Effector memory CD4-positive, alpha-beta T cell (primary cell): ENCODE results near the gene KRT7.

ENCODE experiments used
- DNase-seq, 3 donors: peaks; one replicate each; pipeline ENCODE4 v3.0.0-alpha.2; 2020
- H3K27ac ChIP-seq: 2 replicates; pipeline ENCODE4 v1.7.0; 2013; ENCODE audit warnings: mild to moderate bottlenecking, low read length, moderate library complexity; ENCODE audit not compliant: insufficient read depth, poor library complexity, severe bottlenecking
- H3K27me3 ChIP-seq: replicated peaks from 2 replicates; pipeline ENCODE4 v1.7.0; 2013; ENCODE audit warnings: mild to moderate bottlenecking, low read length; ENCODE audit not compliant: insufficient read depth, control insufficient read depth, poor library complexity, severe bottlenecking
- H3K36me3 ChIP-seq: 2 replicates; pipeline ENCODE4 v1.7.0; 2013; ENCODE audit warnings: mild to moderate bottlenecking, low read length, moderate library complexity; ENCODE audit not compliant: control insufficient read depth, insufficient read depth
- H3K4me1 ChIP-seq: 2 replicates; pipeline ENCODE4 v1.7.0; 2013; ENCODE audit warnings: low read length, mild to moderate bottlenecking; ENCODE audit not compliant: control insufficient read depth, insufficient read depth, poor library complexity, severe bottlenecking
- H3K4me3 ChIP-seq: 2 replicates; pipeline ENCODE4 v1.7.0; 2013; ENCODE audit warnings: low read length, low read depth, mild to moderate bottlenecking; ENCODE audit not compliant: insufficient read depth, poor library complexity, severe bottlenecking
- H3K9me3 ChIP-seq: 2 replicates; pipeline ENCODE4 v1.7.0; 2013; ENCODE audit warnings: mild to moderate bottlenecking, low read length, moderate library complexity; ENCODE audit not compliant: control insufficient read depth

KRT7 gene

DNA sequence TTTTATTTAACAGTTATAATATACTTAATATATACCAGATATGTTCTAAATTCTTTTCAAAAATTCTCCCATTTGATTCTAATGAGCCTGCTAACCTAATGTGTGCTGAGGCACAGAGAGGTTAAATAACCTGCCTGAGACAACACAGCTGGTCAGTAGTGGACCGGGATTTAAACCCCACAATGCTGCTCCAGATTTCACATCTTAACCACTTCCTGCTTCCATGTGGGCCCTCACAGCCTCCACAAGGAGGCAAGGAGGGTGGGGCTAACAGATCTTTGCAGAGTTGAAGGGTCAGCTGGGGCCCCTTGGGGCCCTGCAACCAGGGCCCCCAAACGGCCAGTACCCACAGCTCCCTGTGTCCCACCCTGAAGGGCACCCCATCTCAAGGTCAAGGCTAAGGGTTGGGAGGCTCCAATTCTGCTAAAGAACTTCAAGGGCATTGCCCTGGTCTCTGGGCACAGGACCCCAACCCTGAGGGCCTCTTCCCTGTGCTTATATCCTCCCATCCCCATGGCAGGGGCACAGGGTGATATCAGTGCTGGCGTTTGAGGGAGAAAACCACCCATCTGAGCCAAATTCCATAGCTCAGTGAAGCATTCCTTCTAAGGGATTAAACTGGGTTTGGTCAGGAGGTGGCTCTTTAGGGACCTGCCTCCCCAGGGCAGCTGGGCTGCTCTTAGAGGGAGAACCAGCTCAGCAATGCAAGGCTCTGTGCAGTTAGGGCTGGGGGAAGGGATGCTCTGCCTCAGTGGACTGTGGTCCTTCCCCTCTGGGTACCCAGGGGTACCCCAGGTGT lies 43.5 kb upstream of the KRT7 start:
- DNase-seq = no peak
- Histone ChIP-seq H3K27me3 (no peaks in the 10 kb centered on the region), H3K4me1 (no peaks in the 10 kb centered on the region), H3K27ac (no peak overlapping the region), H3K4me3 (no peak overlapping the region), H3K36me3 (no peaks in the 10 kb centered on the region), H3K9me3 (no peaks in the 10 kb centered on the region)

- no peaks in the 10 kb centered on the region for H3K27me3 ChIP-seq
- no peaks in the 10 kb centered on the region for H3K36me3 ChIP-seq
- no peak overlapping the region for H3K27ac ChIP-seq
- no peaks in the 10 kb centered on the region for H3K9me3 ChIP-seq
- H3K4me1 ChIP-seq = no peaks in the 10 kb centered on the region
- no peak for DNase-seq
- no peak overlapping the region for H3K4me3 ChIP-seq
Measured at GRCh38 chr12:52190860-52191729, 41.9 kb upstream of the KRT7 start.

DNA sequence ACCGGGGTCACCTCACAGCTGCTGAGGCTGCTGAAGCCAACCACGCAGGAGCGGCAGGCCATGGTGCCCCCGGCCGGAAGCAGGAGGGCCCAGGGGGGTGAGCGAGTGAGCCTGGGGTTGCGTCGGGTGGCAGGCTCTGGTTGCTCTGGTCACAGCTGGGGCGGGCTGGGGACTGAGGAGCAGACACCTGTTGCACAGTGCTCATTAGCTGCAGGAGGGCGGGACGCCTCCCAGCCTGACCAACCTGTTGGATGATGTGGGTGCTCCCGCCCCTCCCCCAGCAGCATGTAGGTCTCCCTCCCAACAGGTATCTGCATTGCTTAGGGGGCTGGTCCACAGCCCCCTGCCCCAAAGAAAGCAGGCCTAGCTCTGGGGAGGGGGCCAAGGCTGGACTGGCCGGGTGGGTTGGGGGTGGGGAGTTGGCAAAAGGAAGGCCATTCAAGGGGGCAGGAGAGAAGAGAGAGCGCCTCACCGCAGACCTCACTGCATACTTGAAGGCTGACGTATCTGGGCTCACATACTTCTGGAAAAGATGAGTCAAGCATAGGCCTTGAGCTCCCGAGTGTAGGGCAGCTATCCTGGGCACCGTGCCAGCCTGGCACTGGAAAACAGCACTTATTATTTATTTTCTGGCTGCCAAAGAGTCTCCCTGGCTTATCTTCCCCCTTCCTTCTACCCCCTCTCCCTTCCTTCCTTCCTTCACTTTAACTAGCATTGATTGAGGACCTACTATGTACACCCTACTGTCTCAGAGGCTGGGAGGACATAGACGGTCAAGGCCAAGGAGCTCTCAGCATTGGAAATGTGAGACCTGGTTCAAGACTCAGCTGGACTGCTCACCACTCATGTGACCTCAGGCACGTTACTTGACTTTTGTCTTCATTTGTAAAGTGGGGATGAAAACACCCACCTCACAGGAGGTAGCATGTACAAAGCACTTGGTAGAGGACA lies 40.9 kb upstream of the KRT7 start, which contains the start of gene KRT80:
KRT80 (minus strand) TSS at position 174 of the 951 bp plus-strand sequence; CDS start at position 62, 112 bp downstream.
- Histone ChIP-seq H3K36me3 (no peaks in the 10 kb centered on the region), H3K9me3 (no peaks in the 10 kb centered on the region), H3K27me3 (no peaks in the 10 kb centered on the region), H3K4me1 (no peaks in the 10 kb centered on the region), H3K4me3 (no peak within 1 kb of the TSS), H3K27ac (no peak within 1 kb of the TSS)
- no peak for DNase-seq

GRCh38 chr12:52193532-52193931 lies 39.5 kb upstream of the KRT7 start:
- Histone ChIP-seq H3K9me3 (no peaks in the 10 kb centered on the region), H3K4me3 (no peak overlapping the region), H3K27ac (no peak overlapping the region), H3K36me3 (no peaks in the 10 kb centered on the region), H3K27me3 (no peaks in the 10 kb centered on the region), H3K4me1 (no peaks in the 10 kb centered on the region)
- DNase-seq = no peak

- no peaks in the 10 kb centered on the region for H3K27me3 ChIP-seq
- no peak for DNase-seq
- H3K27ac ChIP-seq = no peak overlapping the region
- no peaks in the 10 kb centered on the region for H3K4me1 ChIP-seq
- H3K36me3 ChIP-seq = no peaks in the 10 kb centered on the region
- no peak overlapping the region for H3K4me3 ChIP-seq
- no peaks in the 10 kb centered on the region for H3K9me3 ChIP-seq
Measured at GRCh38 chr12:52193991-52194390, 39.1 kb upstream of the KRT7 start.

DNA sequence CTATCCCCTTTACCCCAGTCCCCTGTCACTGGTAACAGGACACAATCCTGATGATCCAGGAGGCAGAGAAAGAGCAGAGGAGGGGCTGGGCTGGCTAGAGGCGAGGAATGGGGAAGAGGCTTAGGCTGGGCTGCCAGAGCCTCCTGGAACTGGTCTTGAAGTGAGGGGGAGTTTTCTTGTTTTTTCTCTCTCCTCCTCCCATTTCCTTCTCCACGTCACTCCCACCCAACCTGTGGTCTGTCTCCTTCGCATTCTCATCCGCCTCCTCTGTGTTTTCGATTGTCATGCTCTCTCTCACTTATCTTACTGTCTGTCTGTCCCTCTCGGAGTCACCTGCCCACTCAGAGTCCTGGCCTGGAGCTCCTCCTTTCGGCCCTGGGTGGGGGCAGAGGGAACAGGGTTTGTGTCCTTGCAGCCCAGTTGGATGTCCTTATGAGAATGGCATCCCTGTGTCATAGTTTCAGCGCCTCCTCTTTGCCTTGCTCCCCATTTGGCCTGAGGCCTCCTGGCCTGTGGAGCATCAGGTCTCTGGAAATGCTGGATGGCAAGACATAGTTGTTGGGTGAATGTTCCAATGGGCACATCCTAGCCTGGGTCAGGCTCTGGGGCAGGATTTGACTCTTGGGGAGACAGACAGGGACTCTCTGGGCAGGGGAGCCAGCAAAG lies 37.8 kb upstream of the KRT7 start:
- Histone ChIP-seq H3K27me3 (no peaks in the 10 kb centered on the region), H3K4me1 (no peaks in the 10 kb centered on the region), H3K9me3 (no peaks in the 10 kb centered on the region), H3K4me3 (no peak overlapping the region), H3K36me3 (no peaks in the 10 kb centered on the region), H3K27ac (no peak overlapping the region)
- no peak for DNase-seq

DNA sequence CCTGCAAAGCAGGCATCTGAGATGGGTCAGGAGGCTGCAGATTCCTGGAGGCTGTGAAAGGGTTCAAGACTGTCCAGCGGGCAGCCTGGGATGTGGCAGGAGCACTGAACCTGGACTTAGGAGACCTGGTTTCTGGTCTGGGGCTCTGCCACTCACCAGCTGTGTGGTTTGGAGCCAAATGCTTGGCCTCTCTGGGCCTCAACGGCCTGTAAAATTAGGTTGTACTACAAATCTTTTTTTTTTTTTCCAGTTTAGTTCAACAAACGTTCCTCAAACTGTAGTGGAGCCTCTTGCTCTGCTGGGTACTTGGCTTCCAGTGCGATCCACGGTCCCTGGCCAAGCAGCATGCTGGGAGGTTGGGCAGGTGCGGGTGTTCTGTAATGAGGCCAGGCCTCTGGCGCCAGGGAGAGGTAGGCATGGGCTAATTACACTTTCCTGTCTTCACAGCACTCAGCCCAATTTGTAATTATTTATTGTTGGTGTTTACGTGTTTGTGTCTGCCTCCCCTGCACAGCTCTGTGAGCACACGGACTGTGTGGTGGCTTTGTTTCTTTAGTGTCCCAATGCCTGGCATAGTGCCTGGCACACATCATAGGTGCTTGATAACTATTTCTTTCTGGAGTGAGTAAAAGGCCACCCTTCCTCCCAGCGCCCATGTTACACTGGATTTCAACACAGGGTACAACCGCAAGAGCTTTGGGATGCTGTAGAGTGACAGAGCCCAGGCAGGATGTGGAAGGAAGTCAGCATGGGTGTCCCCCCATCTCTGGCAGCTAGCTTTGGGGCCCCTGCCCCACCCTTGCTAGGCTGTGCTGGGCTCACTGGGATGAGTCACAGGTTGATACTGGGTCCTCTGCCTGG lies 35.4 kb upstream of the KRT7 start:
- DNase-seq = no peak
- Histone ChIP-seq H3K36me3 (no peaks in the 10 kb centered on the region), H3K27ac (no peak overlapping the region), H3K4me1 (no peaks in the 10 kb centered on the region), H3K9me3 (no peaks in the 10 kb centered on the region), H3K27me3 (no peaks in the 10 kb centered on the region), H3K4me3 (no peak overlapping the region)

DNA sequence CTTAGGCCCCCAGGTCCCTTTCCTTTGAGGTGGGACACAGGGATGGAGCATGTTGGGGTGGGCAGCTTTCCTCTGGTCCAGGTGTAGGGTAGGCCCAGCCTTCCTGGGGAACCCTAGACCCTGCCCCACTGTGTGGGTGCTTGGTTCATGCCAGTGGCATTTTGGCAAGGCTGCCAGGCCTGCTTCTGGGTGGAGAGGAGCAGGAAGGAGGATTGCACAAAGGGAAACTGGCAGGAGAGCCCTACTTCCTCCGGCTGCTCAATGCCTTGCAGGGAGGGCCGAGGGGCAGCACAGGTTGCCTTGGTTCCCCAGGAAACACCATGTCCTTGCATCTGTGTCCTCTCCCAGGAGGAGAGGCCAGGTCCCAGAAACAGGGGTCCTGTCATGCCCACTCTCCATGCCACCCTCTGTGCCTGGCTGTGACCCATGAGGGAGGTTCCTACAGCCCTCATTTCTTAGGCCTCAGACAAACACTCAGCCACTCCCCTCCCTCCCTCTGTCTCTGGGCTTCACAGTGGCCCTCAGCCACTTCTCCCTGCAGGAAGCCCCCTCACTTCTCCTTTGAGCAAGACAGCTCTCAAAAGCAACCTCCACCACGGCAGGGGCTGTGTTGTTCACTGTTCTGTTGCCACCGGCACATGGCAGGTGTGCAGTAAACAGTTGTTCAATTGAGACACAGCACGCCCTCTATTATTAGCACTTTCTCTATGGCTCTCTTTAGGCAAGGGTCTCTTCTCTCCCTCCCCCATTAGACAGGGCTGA lies 34.4 kb upstream of the KRT7 start:
- Histone ChIP-seq H3K27me3 (no peaks in the 10 kb centered on the region), H3K27ac (no peak overlapping the region), H3K9me3 (no peaks in the 10 kb centered on the region), H3K36me3 (no peaks in the 10 kb centered on the region), H3K4me1 (no peaks in the 10 kb centered on the region), H3K4me3 (no peak overlapping the region)
- DNase-seq = no peak
